Hematopoietic multipotent progenitor cell treated with erythropoietin and hydrocortisone succinate and interleukin-3 and kit ligand, for 6 days (in vitro differentiated cells): ENCODE measurements around the gene IL17F.

Experiments
- DNase-seq: peaks from one replicate; pipeline ENCODE4 v3.0.0-alpha.2; 2015

Gene IL17F

GRCh38 chr6:52244400-52244799, at the start of gene IL17F:
IL17F (minus strand) TSS chr6:52244500; CDS start chr6:52244429, 71 bp downstream.
- no peak for DNase-seq

GRCh38 chr6:52293067-52293466, 48.8 kb upstream of the IL17F start:
- no peak for DNase-seq

- no peak for DNase-seq
Measured at GRCh38 chr6:52288841-52289240, 44.5 kb upstream of the IL17F start.

- DNase-seq, result no peak
Measured at GRCh38 chr6:52288216-52288615, 43.9 kb upstream of the IL17F start.

GRCh38 chr6:52286798-52287432, 42.6 kb upstream of the IL17F start:
- DNase-seq, result peak; percentile 92

GRCh38 chr6:52285177-52286068, 41.1 kb upstream of the IL17F start:
- peak; percentile 55 for DNase-seq

- DNase-seq, result peak; percentile 100
Measured at GRCh38 chr6:52284460-52285176, 40.3 kb upstream of the IL17F start, which contains the start of gene MCM3. MCM3 (minus strand) TSS chr6:52284742; CDS start chr6:52284674, 68 bp downstream.

GRCh38 chr6:52284131-52284459, 39.8 kb upstream of the IL17F start:
- peak; percentile 82 for DNase-seq

- DNase-seq, result no peak
Measured at GRCh38 chr6:52283111-52283510, 38.8 kb upstream of the IL17F start.

GRCh38 chr6:52276130-52276529, 31.8 kb upstream of the IL17F start:
- no peak for DNase-seq

GRCh38 chr6:52271852-52272460, 27.7 kb upstream of the IL17F start:
- DNase-seq, result no peak

- DNase-seq, result peak; percentile 85
Measured at GRCh38 chr6:52263709-52264540, 19.6 kb upstream of the IL17F start.

GRCh38 chr6:52262620-52263344, 18.5 kb upstream of the IL17F start:
- no peak for DNase-seq

- no peak for DNase-seq
Measured at GRCh38 chr6:52261229-52261628, 16.9 kb upstream of the IL17F start.

- DNase-seq, result no peak
Measured at GRCh38 chr6:52260634-52261033, 16.3 kb upstream of the IL17F start.

- DNase-seq, result no peak
Measured at GRCh38 chr6:52255434-52255833, 11.1 kb upstream of the IL17F start.

- no peak for DNase-seq
Measured at GRCh38 chr6:52254731-52255378, 10.6 kb upstream of the IL17F start.

- no peak for DNase-seq
Measured at GRCh38 chr6:52253494-52253893, 9.2 kb upstream of the IL17F start.

GRCh38 chr6:52251113-52251512, 6.8 kb upstream of the IL17F start:
- no peak for DNase-seq

GRCh38 chr6:52249078-52249477, 4.8 kb upstream of the IL17F start:
- DNase-seq, result no peak

GRCh38 chr6:52245425-52245824, 1.1 kb upstream of the IL17F start:
- DNase-seq, result no peak
